GM12878 (cell line): ENCODE measurements around the gene ZNF366. TPM values are rescaled to one million over a fixed set of nuclear protein-coding genes. Genes with fewer than 3 reads are reported as not detected.

Experiments
- ATAC-seq: fragments of 200-7000 bp; cut with Tn5 transposase; 3 replicates; pipeline ENCODE4 v1.9.1; 2020; ENCODE audit warnings: mild to moderate bottlenecking, moderate library complexity
- BruUV-seq: library from RNA; stranded (reverse); fragments of 400-500 nt; replicated peaks from 2 replicates; lab custom pipeline; 2021; lab: Mats Ljungman, UMichigan
- CTCF ChIA-PET: fragments of 300-600 bp; sonication (Branson Sonifier 250); formaldehyde crosslinking; extraction: SDS; loops from one replicate; lab custom pipeline; 2021; ENCODE audit warnings: inconsistent platforms; lab: Yijun Ruan, JAX
- POLR2A ChIA-PET: fragments of 350-600 bp; formaldehyde crosslinking; extraction: SDS; loops from one replicate; lab custom pipeline; 2021; ENCODE audit warnings: inconsistent platforms; lab: Charles Lee
- RAD21 ChIA-PET: fragments of 300-600 bp; sonication (Branson Sonifier 250); formaldehyde crosslinking; loops from one replicate; lab custom pipeline; 2023; ENCODE audit warnings: antibody characterized with exemption; ENCODE audit not compliant: unreplicated experiment; lab: Charles Lee
- SMC1A ChIA-PET: fragments of 300-600 bp; sonication (Branson Sonifier 250); formaldehyde crosslinking; loops from one replicate; lab custom pipeline; 2023; ENCODE audit not compliant: unreplicated experiment, uncharacterized antibody; lab: Charles Lee
- DNase-seq: peaks from one replicate; pipeline ENCODE4 v3.0.0-alpha.2; 2011; ENCODE audit warnings: low read depth, low spot score
- FAIRE-seq: peaks from 3 replicates; lab custom pipeline; 2011; peaks lifted over from hg19 to GRCh38; lab: Jason Lieb, UNC
- H2AFZ ChIP-seq: 2 replicates; pipeline ENCODE4 v1.6.0; 2011; ENCODE audit warnings: low read depth, low read length, control low read depth; ENCODE audit not compliant: control insufficient read depth
- H3K27ac ChIP-seq: 2 replicates; pipeline ENCODE4 v1.5.1; 2011; ENCODE audit warnings: control low read depth; ENCODE audit not compliant: control insufficient read depth, insufficient read depth
- H3K27me3 ChIP-seq, 2 experiments: replicated peaks in 1 of 2; 2 replicates each; pipeline versions ENCODE4 v1.6.0 to v1.6.1; 2011; ENCODE audit warnings: low read length in 1 of 2; ENCODE audit not compliant: control insufficient read depth in 2 of 2, insufficient read depth in 2 of 2
- H3K36me3 ChIP-seq, 2 experiments: 2 replicates each; pipeline ENCODE4 v1.5.1; 2011; ENCODE audit warnings: low read length in 1 of 2; ENCODE audit not compliant: control insufficient read depth in 2 of 2, insufficient read depth in 2 of 2
- H3K4me1 ChIP-seq: 2 replicates; pipeline ENCODE4 v1.6.1; 2011; ENCODE audit warnings: mild to moderate bottlenecking, low read length, moderate library complexity, mixed read lengths; ENCODE audit not compliant: control insufficient read depth, insufficient read depth
- H3K4me2 ChIP-seq: 2 replicates; pipeline ENCODE4 v1.6.0; 2011; ENCODE audit warnings: control low read depth; ENCODE audit not compliant: control insufficient read depth, insufficient read depth
- H3K4me3 ChIP-seq: fragments of 200-600 bp; sonication (generic); 2 replicates; pipeline ENCODE4 v1.5.1; 2016
- H3K79me2 ChIP-seq: 2 replicates; pipeline ENCODE4 v1.6.0; 2011; ENCODE audit warnings: low read length; ENCODE audit not compliant: control insufficient read depth, insufficient read depth
- H3K9ac ChIP-seq: 2 replicates; pipeline ENCODE4 v1.8.0; 2011; ENCODE audit warnings: low read length, control low read depth, mixed read lengths; ENCODE audit not compliant: control insufficient read depth, insufficient read depth
- H3K9me3 ChIP-seq: replicated peaks from 3 replicates; pipeline ENCODE4 v1.5.1; 2011; ENCODE audit warnings: mild to moderate bottlenecking, low read length; ENCODE audit not compliant: control insufficient read depth, insufficient read depth
- H4K20me1 ChIP-seq: 2 replicates; pipeline ENCODE4 v1.6.0; 2011; ENCODE audit not compliant: control insufficient read depth, insufficient read depth
- ASH2L ChIP-seq: fragments of 300-600, 200-600 bp; sonication (generic); IDR thresholded peaks from 2 replicates; pipeline ENCODE4 v1.6.1; 2017; ENCODE audit warnings: low read depth, mild to moderate bottlenecking, borderline replicate concordance
- ATF7 ChIP-seq: fragments of 450-650 bp; IDR thresholded peaks from 2 replicates; pipeline ENCODE4 v1.6.1; 2016; ENCODE audit warnings: low read depth, mild to moderate bottlenecking
- BACH1 ChIP-seq: fragments of 450-650 bp; IDR thresholded peaks from 2 replicates; pipeline ENCODE4 v1.6.1; 2017; ENCODE audit warnings: mild to moderate bottlenecking, borderline replicate concordance
- DPF2 ChIP-seq: fragments of 450-650 bp; IDR thresholded peaks from 2 replicates; pipeline ENCODE4 v1.6.1; 2017; ENCODE audit warnings: mild to moderate bottlenecking
- EP300 ChIP-seq, 2 experiments: fragments of 150-350 bp in 1 of 2; IDR thresholded peaks; 2 replicates each; pipeline ENCODE4 v1.6.1; 2011 to 2012; ENCODE audit warnings: low read depth in 2 of 2, low read length in 2 of 2, borderline replicate concordance in 1 of 2, improper control_type of control experiment in 1 of 2, inconsistent platforms in 1 of 2; ENCODE audit not compliant: control insufficient read depth in 1 of 2
- IKZF1 ChIP-seq: fragments of 450-650 bp; conservative IDR thresholded peaks from 2 replicates; pipeline ENCODE4 v1.6.1; 2017; ENCODE audit warnings: antibody characterized with exemption, mild to moderate bottlenecking
- IRF3 ChIP-seq: fragments of 450-650 bp; IDR thresholded peaks from 2 replicates; pipeline ENCODE4 v1.6.1; 2014; ENCODE audit warnings: mild to moderate bottlenecking
- IRF5 ChIP-seq: fragments of 450-650 bp; IDR thresholded peaks from 2 replicates; pipeline ENCODE4 v1.6.1; 2017; ENCODE audit warnings: borderline replicate concordance
- NBN ChIP-seq: fragments of 450-650 bp; IDR thresholded peaks from 2 replicates; pipeline ENCODE4 v1.6.1; 2016
- NR2C1 ChIP-seq: fragments of 450-650 bp; IDR thresholded peaks from 2 replicates; pipeline ENCODE4 v1.6.1; 2017; ENCODE audit warnings: antibody characterized with exemption, mild to moderate bottlenecking, moderate library complexity
- POLR2AphosphoS5 ChIP-seq: IDR thresholded peaks from 2 replicates; pipeline ENCODE4 v1.6.1; 2011; ENCODE audit warnings: mild to moderate bottlenecking, low read length, inconsistent platforms
- RAD51 ChIP-seq: fragments of 450-650 bp; IDR thresholded peaks from 2 replicates; pipeline ENCODE4 v1.6.1; 2016; ENCODE audit warnings: moderate library complexity, mild to moderate bottlenecking, inconsistent platforms
- SP1 ChIP-seq: IDR thresholded peaks from one replicate; pipeline ENCODE4 v1.6.1; 2011; ENCODE audit warnings: low read depth, low read length
- SRF ChIP-seq, 2 experiments: IDR thresholded peaks; 2 replicates each; pipeline ENCODE4 v1.6.1; 2011; ENCODE audit warnings: low read depth in 2 of 2, low read length in 2 of 2, mild to moderate bottlenecking in 1 of 2, moderate library complexity in 1 of 2
- TBL1XR1 ChIP-seq: IDR thresholded peaks from 2 replicates; pipeline ENCODE4 v1.6.1; 2012; ENCODE audit warnings: low read depth, low read length, improper control_type of control experiment
- TCF12 ChIP-seq: IDR thresholded peaks from 2 replicates; pipeline ENCODE4 v1.6.1; 2011; ENCODE audit warnings: low read depth, mild to moderate bottlenecking, low read length
- TCF7 ChIP-seq: IDR thresholded peaks from 2 replicates; pipeline ENCODE4 v1.6.1; 2014; ENCODE audit warnings: antibody characterized with exemption, borderline replicate concordance
- ZBED1 ChIP-seq: IDR thresholded peaks from 2 replicates; pipeline ENCODE4 v1.6.1; 2016; ENCODE audit warnings: borderline replicate concordance
- ZNF24 ChIP-seq: fragments of 450-650 bp; IDR thresholded peaks from 2 replicates; pipeline ENCODE4 v1.6.1; 2017; ENCODE audit warnings: antibody characterized with exemption, mild to moderate bottlenecking
- ZSCAN29 ChIP-seq: fragments of 450-650 bp; IDR thresholded peaks from 2 replicates; pipeline ENCODE4 v1.6.1; 2017; ENCODE audit warnings: mild to moderate bottlenecking, moderate library complexity
- WGBS: methylation state at CpG from one replicate; pipeline ENCODE4 v1.1.6; 2016; ENCODE audit warnings: low lambda C conversion rate; ENCODE audit not compliant: insufficient replicate concordance, insufficient coverage; ENCODE audit errors: missing lambda C conversion rate; 5-methylcytosine and 5-hydroxymethylcytosine counted together
- in situ Hi-C: fragments of 300-500 bp; cut with MboI; formaldehyde crosslinking; loops from 9 replicates; pipeline ENCODE4 v1.14.3; 2018; ENCODE audit warnings: mixed read lengths
- intact Hi-C: fragments of 100-400 bp; cut with micrococcal nuclease; formaldehyde crosslinking; loops from one replicate; pipeline ENCODE4 v1.14.2; 2022; ENCODE audit not compliant: unreplicated experiment
- polyA plus RNA-seq, 11 experiments: library from polyadenylated mRNA; depleted of rRNA in 4 of 11; unstranded in 6 of 11; stranded (reverse) in 5 of 11; fragments of >200 nt; fragmentation: Nextera tagmentation in 4 of 11; fragmentation: Illumina TruSeq in 1 of 11; extraction: Ambion mirVana in 4 of 11; extraction: Trizol in 1 of 11; gene quantifications; 1 replicate in 1 of 11; 2 replicates in 10 of 11; pipeline versions ENCODE4 v1.2.1 to v1.2.3, GENCODE V29; 2011 to 2016; ENCODE audit warnings: inconsistent platforms in 2 of 11, missing spikeins in 2 of 11, low read depth in 1 of 11
- total RNA-seq, 4 experiments: library from RNA; depleted of rRNA in 3 of 4; stranded (reverse); fragments of >200 nt in 3 of 4; fragmentation: Illumina TruSeq in 1 of 4; extraction: Trizol in 1 of 4; gene quantifications; 2 replicates each; pipeline versions ENCODE4 v1.2.1 to v1.2.3, GENCODE V29; 2013 to 2021

Gene ZNF366
- total and polyA plus RNA-seq, 10 of the 15 experiments (the other 5 are each of a cell fraction or from before 2014, with no cell fraction given), result 0.01 to 0.18 (median 0.04) TPM; not detected in 6

- no peak for DNase-seq
- H2AFZ ChIP-seq, result no peak overlapping the region
- ChIA-PET CTCF (no interaction called here), POLR2A (no interaction called here), SMC1A (interaction anchor here (1.2 kb wide), 1 partner anchor 90 kb away, joined by 3 read pairs; no protein-coding TSS in a partner anchor), RAD21 (no interaction called here)
- FAIRE-seq, result no peak
- TF ChIP-seq ZBED1 (no peak), NR2C1 (no peak)
- no peaks in the 10 kb centered on the region for H3K79me2 ChIP-seq
- in situ Hi-C loops, result loop anchor here (25.0 kb wide), 1 partner anchor 752 kb away; no protein-coding TSS in a partner anchor
- BruUV-seq, result no TSS peak
- no peaks in the 10 kb centered on the region; a peak in 1 of 4 replicates for H3K27me3 ChIP-seq
- no peaks in the 10 kb centered on the region for H4K20me1 ChIP-seq
- no peak overlapping the region for H3K9ac ChIP-seq
- no peaks in the 10 kb centered on the region for H3K36me3 ChIP-seq
- H3K9me3 ChIP-seq, result no peaks in the 10 kb centered on the region
- H3K4me3 ChIP-seq, result no peak overlapping the region
- no peak for ATAC-seq
- intact Hi-C loops, result no loop called here
- no peaks in the 10 kb centered on the region for H3K4me1 ChIP-seq
- no peak overlapping the region for H3K4me2 ChIP-seq
- no peak overlapping the region for H3K27ac ChIP-seq
Observed at GRCh38 chr5:72539726-72540125, 32.5 kb upstream of the ZNF366 start.

- no peak overlapping the region for H2AFZ ChIP-seq
- no TSS peak for BruUV-seq
- no peak overlapping the region for H3K27ac ChIP-seq
- in situ Hi-C loops, result loop anchor here (25.0 kb wide), 1 partner anchor 752 kb away; no protein-coding TSS in a partner anchor
- 0% methylated on average over 1 of the region's 1 CpG for WGBS
- RAD21 ChIA-PET, result no interaction called here
- no peaks in the 10 kb centered on the region for H3K36me3 ChIP-seq
- H3K9me3 ChIP-seq, result no peaks in the 10 kb centered on the region
- FAIRE-seq (no peak), DNase-seq (no peak), ATAC-seq (no peak)
- CTCF ChIA-PET, result interaction anchor here (1.3 kb wide), 1 partner anchor 72 kb away, joined by 3 read pairs; no protein-coding TSS in a partner anchor
- POLR2A ChIA-PET, result no interaction called here
- intact Hi-C loops, result no loop called here
- SMC1A ChIA-PET, result interaction anchor here (0.7 to 1.5 kb wide), 3 partner anchors 11 to 180 kb away, joined by 3 to 5 read pairs (median 3); no protein-coding TSS in a partner anchor
- H3K4me2 ChIP-seq, result no peak overlapping the region
- no peaks in the 10 kb centered on the region for H3K4me1 ChIP-seq
- no peaks in the 10 kb centered on the region for H3K79me2 ChIP-seq
- no peaks in the 10 kb centered on the region for H4K20me1 ChIP-seq
- H3K9ac ChIP-seq, result no peak overlapping the region
- no peaks in the 10 kb centered on the region; a peak in 1 of 4 replicates for H3K27me3 ChIP-seq
- H3K4me3 ChIP-seq, result no peak overlapping the region
- TF ChIP-seq EP300 (IDR thresholded peaks at IDR 0.05; ENCODE audit: borderline replicate concordance in 1 of 2, control insufficient read depth in 1 of 2, low read depth in 2 of 2, low read length in 2 of 2) (no peak), RAD51 (no peak), SP1 (no peak), SRF (IDR thresholded peaks at IDR 0.05; ENCODE audit: low read depth in 2 of 2, low read length in 2 of 2) (no peak), ATF7 (no peak), TCF12 (no peak), ZNF24 (no peak), NBN (no peak), ZSCAN29 (no peak), TBL1XR1 (no peak), BACH1 (no peak), IRF3 (no peak), TCF7 (no peak), ASH2L (no peak), DPF2 (no peak), POLR2AphosphoS5 (no peak), IKZF1 (no peak), IRF5 (no peak)
Observed at GRCh38 chr5:72539038-72539437, 31.8 kb upstream of the ZNF366 start.
